HG03066 (cell line): ENCODE results near the gene TMEM14A.

ENCODE experiments used
- ATAC-seq: cut with Tn5 transposase; IDR thresholded peaks from one replicate; pipeline ENCODE4 v1.9.1; 2021; ENCODE audit warnings: low read depth; ENCODE audit not compliant: unreplicated experiment

TMEM14A gene

DNA sequence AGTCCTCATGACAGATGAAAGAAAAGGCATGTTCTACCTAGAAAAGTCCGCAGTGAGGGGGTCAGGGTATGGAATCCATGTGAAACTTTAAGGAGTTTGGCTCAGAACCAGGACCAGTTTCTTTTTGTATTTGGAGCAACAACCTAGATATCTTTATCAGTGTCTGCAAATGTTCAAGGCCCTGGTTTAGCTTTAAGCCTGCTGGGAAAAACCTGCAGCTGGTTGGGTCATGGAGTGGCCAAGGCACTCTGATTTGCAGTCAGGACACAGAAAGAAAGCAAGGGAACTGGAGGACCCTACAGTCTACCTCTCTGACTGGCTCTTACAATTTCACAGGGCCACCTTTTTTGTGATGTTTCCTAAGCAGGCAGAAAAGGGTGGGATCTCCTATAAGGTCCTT, 58.7 kb downstream of the TMEM14A start:
- no peak for ATAC-seq

DNA sequence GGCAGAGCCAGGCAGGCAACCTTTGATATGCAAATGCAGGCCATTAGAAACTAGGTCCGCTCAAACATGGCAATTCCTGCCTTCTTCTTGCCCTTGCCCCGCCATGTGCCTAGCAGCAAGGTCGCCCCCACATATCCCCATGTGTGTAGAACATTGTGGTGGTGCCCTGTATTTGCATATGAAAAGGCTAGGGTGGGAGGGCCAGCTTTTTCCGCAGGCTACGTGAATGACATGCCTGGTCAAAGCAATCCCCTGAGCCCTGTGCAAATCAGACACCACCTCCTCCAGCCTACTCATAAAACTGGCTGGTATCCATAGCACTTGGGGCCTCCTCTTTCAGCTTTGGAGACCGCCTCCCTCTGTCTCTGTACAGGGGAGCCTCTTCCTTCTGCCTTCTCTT, 60.8 kb downstream of the TMEM14A start:
- no peak for ATAC-seq

DNA sequence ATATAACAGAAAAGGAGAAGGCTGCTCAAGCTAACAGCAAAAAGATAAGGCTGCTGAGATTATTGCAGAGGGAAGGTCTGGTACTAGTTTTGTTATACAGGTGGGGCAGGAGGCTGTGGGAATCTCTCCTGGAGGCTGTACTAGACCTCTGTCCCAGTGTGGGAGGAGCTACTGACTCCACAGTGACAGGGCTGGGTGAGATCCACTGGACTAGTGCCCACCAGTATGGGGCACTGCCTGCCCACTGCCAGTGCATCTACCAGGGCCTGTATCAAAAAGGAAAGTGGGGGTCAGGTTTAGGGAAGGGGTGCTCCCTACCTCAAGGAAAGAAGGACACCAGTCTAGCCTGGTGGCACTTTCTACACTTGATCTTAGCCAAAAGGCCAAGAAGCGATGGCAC, 62.3 kb downstream of the TMEM14A start:
- no peak for ATAC-seq

DNA sequence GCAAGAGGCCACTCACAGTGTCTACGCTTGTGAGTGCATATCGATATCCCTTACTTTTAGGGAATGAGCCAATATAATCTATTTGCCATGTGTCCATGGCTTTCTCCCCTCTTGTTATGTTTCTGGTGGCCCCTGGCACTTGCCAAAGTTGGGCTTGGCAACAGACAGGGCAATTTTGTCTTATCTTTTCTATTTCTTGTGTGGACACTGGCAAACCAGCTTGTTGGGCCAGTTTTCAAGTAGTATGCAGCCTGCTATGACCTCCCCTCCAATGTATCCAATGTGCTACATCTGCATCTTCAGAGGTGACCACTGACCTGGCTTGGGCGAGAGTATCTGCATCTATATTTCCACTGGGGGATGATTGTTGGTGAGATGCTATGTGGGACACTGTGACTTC, 63.2 kb downstream of the TMEM14A start:
- no peak for ATAC-seq

DNA sequence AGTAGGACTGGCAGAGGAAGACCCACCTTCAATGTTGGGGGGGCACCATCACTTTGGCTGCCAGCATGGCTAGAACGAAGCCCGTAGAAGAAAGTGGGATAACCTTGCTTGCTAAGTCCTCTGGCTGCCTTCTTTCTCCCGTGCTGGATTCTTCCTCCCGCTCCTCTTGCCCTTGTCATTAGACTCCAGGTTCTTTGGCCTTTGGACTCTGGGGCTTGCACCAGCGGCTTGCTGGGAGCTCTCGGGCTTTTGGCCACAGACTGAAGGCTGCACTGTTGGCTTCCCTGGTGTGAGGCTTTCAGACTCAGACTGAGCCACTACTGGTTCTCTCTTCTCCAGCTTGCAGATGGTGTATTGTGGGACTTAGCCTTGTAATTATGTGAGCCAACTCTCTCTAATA, 64.2 kb downstream of the TMEM14A start:
- ATAC-seq: no peak

DNA sequence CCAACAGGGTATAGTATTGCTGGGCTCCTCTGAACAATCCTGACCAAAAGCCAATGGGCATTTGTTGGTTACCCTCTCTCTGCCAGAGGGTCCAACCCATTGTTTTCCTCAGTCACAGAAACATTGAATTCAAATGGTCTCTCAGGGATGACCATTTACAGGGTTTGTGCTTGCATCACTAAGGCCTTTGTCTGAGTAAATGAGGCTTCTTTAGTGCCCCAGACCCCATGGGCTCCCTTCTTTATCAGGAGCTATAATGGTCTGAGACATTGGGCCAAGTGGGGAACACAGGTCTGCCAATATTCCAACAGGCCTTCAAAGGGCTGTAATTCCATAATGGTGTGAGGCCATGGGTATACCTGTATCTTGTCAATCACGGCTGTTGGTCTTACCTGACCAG, 65.2 kb downstream of the TMEM14A start:
- no peak for ATAC-seq
